Activated naive CD8-positive, alpha-beta T cell treated with anti-CD3 and anti-CD28 coated beads for 36 hours (primary cell): ENCODE data around the gene DTNB. TPM values are rescaled to one million over a fixed set of nuclear protein-coding genes. Genes with fewer than 3 reads are reported as not detected.
"Not testable (repeated sequence)": the region's sequence is repeated elsewhere in the genome, so short reads cannot be mapped to it uniquely, and the experiment has no call there.

Experiments used
- DNase-seq: peaks from one replicate; pipeline ENCODE4 v3.0.0; 2021
- H3K27ac Mint-ChIP-seq: one replicate; pipeline ENCODE4 v1.8.0; 2022; ENCODE audit warnings: mild to moderate bottlenecking, moderate library complexity, mixed read lengths
- H3K27me3 Mint-ChIP-seq: one replicate; pipeline ENCODE4 v1.8.0; 2022; ENCODE audit warnings: mild to moderate bottlenecking, mixed read lengths
- H3K36me3 Mint-ChIP-seq: one replicate; pipeline ENCODE4 v1.8.0; 2021; ENCODE audit warnings: mild to moderate bottlenecking, mixed read lengths
- H3K4me1 Mint-ChIP-seq: one replicate; pipeline ENCODE4 v1.8.0; 2021; ENCODE audit warnings: mixed read lengths
- H3K4me3 Mint-ChIP-seq: one replicate; pipeline ENCODE4 v1.8.0; 2022; ENCODE audit warnings: mild to moderate bottlenecking, moderate library complexity, mixed read lengths
- H3K9me3 Mint-ChIP-seq: one replicate; pipeline ENCODE4 v1.8.0; 2022; ENCODE audit warnings: mixed read lengths
- total RNA-seq, 2 experiments: library from RNA; stranded (reverse); gene quantifications; one replicate each; pipeline ENCODE4 v1.2.3, GENCODE V29; 2021

Gene DTNB
- total RNA-seq, 2 experiments from 2014 or later = 14.3 to 15.5 TPM

- Mint-ChIP-seq H3K4me1 (peaks cover 2% of the 10 kb centered on the region), H3K4me3 (no peak overlapping the region), H3K36me3 (no peaks in the 10 kb centered on the region), H3K27me3 (no peaks in the 10 kb centered on the region), H3K9me3 (no peaks in the 10 kb centered on the region), H3K27ac (no peak overlapping the region)
- no peak for DNase-seq
Observed at GRCh38 chr2:25620077-25620476, 53.3 kb downstream of the DTNB start.

GRCh38 chr2:25619185-25619584, 54.2 kb downstream of the DTNB start:
- no peak overlapping the region for H3K4me3 Mint-ChIP-seq
- H3K36me3 Mint-ChIP-seq = no peaks in the 10 kb centered on the region
- no peak overlapping the region for H3K27ac Mint-ChIP-seq
- no peak for DNase-seq
- no peaks in the 10 kb centered on the region for H3K9me3 Mint-ChIP-seq
- H3K4me1 Mint-ChIP-seq = peaks cover 2% of the 10 kb centered on the region
- no peaks in the 10 kb centered on the region for H3K27me3 Mint-ChIP-seq

- Mint-ChIP-seq H3K9me3 (no peaks in the 10 kb centered on the region), H3K27me3 (no peaks in the 10 kb centered on the region), H3K36me3 (no peaks in the 10 kb centered on the region), H3K27ac (no peak overlapping the region), H3K4me3 (no peak overlapping the region), H3K4me1 (peaks cover 2% of the 10 kb centered on the region)
- DNase-seq = no peak
Observed at GRCh38 chr2:25618676-25619075, 54.7 kb downstream of the DTNB start.

GRCh38 chr2:25617948-25618646, 55.3 kb downstream of the DTNB start:
- no peak overlapping the region for H3K27ac Mint-ChIP-seq
- no peak for DNase-seq
- peaks cover 2% of the 10 kb centered on the region for H3K4me1 Mint-ChIP-seq
- H3K4me3 Mint-ChIP-seq = no peak overlapping the region
- no peaks in the 10 kb centered on the region for H3K9me3 Mint-ChIP-seq
- no peaks in the 10 kb centered on the region for H3K27me3 Mint-ChIP-seq
- H3K36me3 Mint-ChIP-seq = no peaks in the 10 kb centered on the region

GRCh38 chr2:25615920-25616319, 57.5 kb downstream of the DTNB start:
- Mint-ChIP-seq H3K27ac (no peak overlapping the region), H3K4me1 (peaks cover 2% of the 10 kb centered on the region), H3K9me3 (no peaks in the 10 kb centered on the region), H3K27me3 (no peaks in the 10 kb centered on the region), H3K36me3 (no peaks in the 10 kb centered on the region), H3K4me3 (no peak overlapping the region)
- no peak for DNase-seq

GRCh38 chr2:25615386-25615785, 58.0 kb downstream of the DTNB start:
- H3K4me3 Mint-ChIP-seq = no peak overlapping the region
- H3K9me3 Mint-ChIP-seq = no peaks in the 10 kb centered on the region
- DNase-seq = no peak
- no peaks in the 10 kb centered on the region for H3K27me3 Mint-ChIP-seq
- H3K4me1 Mint-ChIP-seq = peaks cover 2% of the 10 kb centered on the region
- no peaks in the 10 kb centered on the region for H3K36me3 Mint-ChIP-seq
- H3K27ac Mint-ChIP-seq = no peak overlapping the region

- no peaks in the 10 kb centered on the region for H3K9me3 Mint-ChIP-seq
Observed at GRCh38 chr2:25614711-25615110, 58.7 kb downstream of the DTNB start.

GRCh38 chr2:25608718-25609117, 64.7 kb downstream of the DTNB start:
- Mint-ChIP-seq H3K27me3 (no peaks in the 10 kb centered on the region), H3K27ac (no peak overlapping the region), H3K4me3 (no peak overlapping the region), H3K4me1 (peaks cover 4% of the 10 kb centered on the region), H3K36me3 (no peaks in the 10 kb centered on the region), H3K9me3 (no peaks in the 10 kb centered on the region)
- no peak for DNase-seq

More at GRCh38 chr2:25614711-25615110, 58.7 kb downstream of the DTNB start:
- H3K36me3 Mint-ChIP-seq = no peaks in the 10 kb centered on the region
- H3K27ac Mint-ChIP-seq = no peak overlapping the region
- no peaks in the 10 kb centered on the region for H3K4me1 Mint-ChIP-seq
- H3K4me3 Mint-ChIP-seq = no peak overlapping the region
- no peak for DNase-seq
- H3K27me3 Mint-ChIP-seq = no peaks in the 10 kb centered on the region

GRCh38 chr2:25606892-25607291, 66.5 kb downstream of the DTNB start:
- Mint-ChIP-seq H3K4me1 (peaks cover 10% of the 10 kb centered on the region), H3K4me3 (no peak overlapping the region), H3K9me3 (no peaks in the 10 kb centered on the region), H3K27ac (no peak overlapping the region), H3K27me3 (no peaks in the 10 kb centered on the region), H3K36me3 (no peaks in the 10 kb centered on the region)
- no peak for DNase-seq

GRCh38 chr2:25602333-25602723, 71.0 kb downstream of the DTNB start:
- no peak overlapping the region for H3K27ac Mint-ChIP-seq
- H3K9me3 Mint-ChIP-seq = no peaks in the 10 kb centered on the region
- no peak for DNase-seq
- H3K27me3 Mint-ChIP-seq = no peaks in the 10 kb centered on the region
- H3K4me3 Mint-ChIP-seq = no peak overlapping the region
- no peaks in the 10 kb centered on the region for H3K36me3 Mint-ChIP-seq
- peaks cover 12% of the 10 kb centered on the region for H3K4me1 Mint-ChIP-seq

- peaks cover 12% of the 10 kb centered on the region for H3K4me1 Mint-ChIP-seq
- not testable (repeated sequence) for H3K4me3 Mint-ChIP-seq, H3K27me3 Mint-ChIP-seq, H3K27ac Mint-ChIP-seq, H3K9me3 Mint-ChIP-seq, DNase-seq, H3K36me3 Mint-ChIP-seq
Observed at GRCh38 chr2:25601711-25602332, 71.6 kb downstream of the DTNB start.

- Mint-ChIP-seq H3K4me1 (peaks cover 12% of the 10 kb centered on the region), H3K27ac (no peak overlapping the region), H3K4me3 (no peak overlapping the region), H3K9me3 (no peaks in the 10 kb centered on the region), H3K27me3 (no peaks in the 10 kb centered on the region), H3K36me3 (peaks cover 2% of the 10 kb centered on the region)
- no peak for DNase-seq
Observed at GRCh38 chr2:25598911-25599310, 74.5 kb downstream of the DTNB start.

- Mint-ChIP-seq H3K4me3 (no peak overlapping the region), H3K9me3 (no peaks in the 10 kb centered on the region), H3K4me1 (peaks cover 11% of the 10 kb centered on the region), H3K36me3 (peaks cover 2% of the 10 kb centered on the region), H3K27ac (no peak overlapping the region), H3K27me3 (no peaks in the 10 kb centered on the region)
- no peak for DNase-seq
Observed at GRCh38 chr2:25598332-25598731, 75.0 kb downstream of the DTNB start.

- H3K36me3 Mint-ChIP-seq = peaks cover 2% of the 10 kb centered on the region
- no peaks in the 10 kb centered on the region for H3K27me3 Mint-ChIP-seq
- no peak overlapping the region for H3K4me3 Mint-ChIP-seq
Observed at GRCh38 chr2:25597881-25598280, 75.5 kb downstream of the DTNB start.

GRCh38 chr2:25596516-25597244, 76.7 kb downstream of the DTNB start:
- Mint-ChIP-seq H3K4me1 (peaks cover 10% of the 10 kb centered on the region), H3K9me3 (no peaks in the 10 kb centered on the region), H3K27ac (no peak overlapping the region), H3K27me3 (no peaks in the 10 kb centered on the region), H3K4me3 (no peak overlapping the region), H3K36me3 (peaks cover 2% of the 10 kb centered on the region)
- no peak for DNase-seq

More at GRCh38 chr2:25597881-25598280, 75.5 kb downstream of the DTNB start:
- Mint-ChIP-seq H3K27ac (no peak overlapping the region), H3K4me1 (peaks cover 10% of the 10 kb centered on the region), H3K9me3 (no peaks in the 10 kb centered on the region)
- DNase-seq = no peak
